Frontal cortex (tissue), 4 donors: ENCODE data around the gene PAPOLB. TPM values are rescaled to one million over a fixed set of nuclear protein-coding genes. Genes with fewer than 3 reads are reported as not detected.

Experiments used
- DNase-seq, 2 donors: peaks; one replicate each; pipeline ENCODE4 v3.0.0; 2012; ENCODE audit warnings: low spot score in 2 of 2
- FAIRE-seq: peaks from 2 replicates; lab custom pipeline; 2012; peaks lifted over from hg19 to GRCh38; lab: Jason Lieb, UNC
- small RNA-seq: library from RNA; depleted of rRNA; stranded (forward); fragments of <200 nt; gene quantifications from one replicate; pipeline ENCODE3, GENCODE V24; 2014
- total RNA-seq: library from RNA; depleted of rRNA; stranded (reverse); fragments of >200 nt; gene quantifications from one replicate; pipeline ENCODE4 v1.2.3, GENCODE V29; 2014
- donor health status: control.
- donor health status: control.
- donor health status: control.

PAPOLB gene
- total RNA-seq, 1 donor from 2014 or later: 0.82 TPM

DNA sequence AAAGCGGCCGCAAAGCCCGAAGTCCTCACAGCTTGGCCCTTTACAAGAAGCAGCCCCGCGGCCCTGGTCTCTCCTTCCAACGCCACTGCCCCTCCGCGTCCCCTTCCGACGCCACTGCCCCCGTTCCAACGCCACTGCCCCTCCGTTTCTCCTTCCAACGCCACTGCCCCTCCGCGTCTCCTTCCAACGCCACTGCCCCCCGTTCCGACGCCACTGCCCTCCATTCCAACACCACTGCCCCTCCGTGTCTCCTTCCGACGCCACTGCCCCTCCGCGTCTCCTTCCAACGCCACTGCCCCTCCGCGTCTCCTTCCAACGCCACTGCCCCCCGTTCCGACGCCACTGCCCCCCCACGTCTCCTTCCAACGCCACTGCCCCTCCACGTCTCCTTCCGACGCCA is 53.3 kb downstream of the PAPOLB start:
- FAIRE-seq (no peak), DNase-seq (no peak)

GRCh38 chr7:4808026-4808425 is 53.8 kb downstream of the PAPOLB start:
- FAIRE-seq (no peak), DNase-seq (no peak)

Small RNAs within 50 kb of the gene (small RNA-seq; reads per million reads assigned to genes)
- not detected for gene RF00019

Other genes with a start within 250 kb of the PAPOLB start
- gene FOXK1, start 179.7 kb downstream of the PAPOLB start, total RNA-seq: 17.5 TPM
- gene AP5Z1, start 86.4 kb downstream of the PAPOLB start, total RNA-seq: 14.7 TPM
- gene RADIL, start 21.7 kb upstream of the PAPOLB start, total RNA-seq: 3.3 TPM
- 2.4 TPM for gene MMD2, start 97.2 kb upstream of the PAPOLB start, total RNA-seq
- 13.5 TPM for gene RBAK, start 183.8 kb upstream of the PAPOLB start, total RNA-seq